H7 (cell line): ENCODE measurements around the gene ANKRD10. TPM values are rescaled to one million over a fixed set of nuclear protein-coding genes. Genes with fewer than 3 reads are reported as not detected.
A peak's percentile ranks its signal among the peaks of the same experiment; 100 is the strongest.

Source experiments
- DNase-seq: peaks from one replicate; pipeline ENCODE4 v3.0.0; 2012
- H3K27me3 ChIP-seq: 2 replicates; pipeline ENCODE4 v1.6.0; 2011; ENCODE audit warnings: mild to moderate bottlenecking, low read length; ENCODE audit not compliant: control insufficient read depth, insufficient read depth
- H3K36me3 ChIP-seq: replicated peaks from 2 replicates; pipeline ENCODE4 v1.5.1; 2011; ENCODE audit warnings: low read length; ENCODE audit not compliant: control insufficient read depth, insufficient read depth
- H3K4me3 ChIP-seq: 2 replicates; pipeline ENCODE4 v1.5.1; 2011; ENCODE audit warnings: low read depth, mild to moderate bottlenecking, control low read depth, low read length, moderate library complexity; ENCODE audit not compliant: insufficient read depth
- total RNA-seq: library from RNA; depleted of rRNA; stranded (reverse); fragments of >200 nt; shearing (Covaris generic); gene quantifications from 2 replicates; pipeline ENCODE4 v1.2.3, GENCODE V29; 2014

The ANKRD10 gene
- total RNA-seq, 1 experiment from 2014 or later: 108 TPM

DNA sequence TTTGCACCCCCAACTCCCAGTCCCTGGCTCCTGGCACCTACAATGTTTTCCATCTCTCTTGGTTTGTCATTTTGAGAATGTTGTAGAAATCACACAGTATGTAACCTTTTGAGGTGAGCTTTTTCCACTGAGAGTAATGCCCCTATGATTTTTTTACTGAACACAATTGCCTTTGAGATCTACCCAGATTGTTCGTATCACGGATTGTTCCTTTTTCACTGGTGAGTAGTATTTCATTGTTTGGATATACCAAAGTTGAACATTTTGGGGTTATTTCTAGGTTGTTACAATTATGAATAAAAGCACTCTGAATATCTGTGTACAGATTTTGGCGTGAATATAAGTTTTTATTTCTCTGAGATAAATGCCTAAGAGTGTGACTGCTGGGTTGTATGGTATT is 17.7 kb upstream of the ANKRD10 start:
- no peaks in the 10 kb centered on the region for H3K36me3 ChIP-seq
- no peak overlapping the region for H3K4me3 ChIP-seq
- H3K27me3 ChIP-seq: no peaks in the 10 kb centered on the region
- DNase-seq: no peak

DNA sequence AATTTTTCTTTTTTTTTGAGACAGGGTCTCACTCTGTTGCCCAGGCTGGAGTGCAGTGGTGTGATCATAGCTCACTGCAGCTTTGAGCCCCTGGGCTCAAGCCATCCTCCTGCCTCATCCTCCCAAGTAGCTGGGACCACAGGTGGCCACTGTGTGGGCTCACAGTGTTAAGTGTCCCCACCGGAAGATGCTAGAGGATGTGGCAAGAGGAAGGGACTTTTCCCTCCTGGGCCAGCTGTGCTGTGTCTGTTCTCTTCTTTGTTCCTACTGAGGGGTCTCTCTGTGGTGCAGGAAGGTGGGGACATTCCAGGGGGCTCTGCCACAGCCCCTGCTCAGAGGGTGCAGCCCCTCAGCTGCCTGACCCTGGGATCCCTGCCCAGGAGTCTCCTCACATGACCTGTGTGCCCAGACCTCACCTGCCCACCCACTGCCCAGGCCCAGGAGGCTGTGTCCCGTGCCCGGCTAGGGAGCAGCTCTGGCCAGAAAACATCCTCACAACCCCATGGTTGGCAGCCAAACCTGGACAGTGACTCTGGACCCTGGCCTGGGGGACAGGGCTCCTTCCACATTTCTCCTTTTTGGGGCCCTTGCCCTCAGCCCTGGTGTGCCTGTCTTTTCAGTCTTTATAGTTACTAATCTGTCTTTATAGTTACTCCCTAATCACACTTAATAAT is 14.4 kb upstream of the ANKRD10 start:
- H3K27me3 ChIP-seq: no peaks in the 10 kb centered on the region
- H3K4me3 ChIP-seq: no peak overlapping the region
- DNase-seq: no peak
- H3K36me3 ChIP-seq: no peaks in the 10 kb centered on the region

DNA sequence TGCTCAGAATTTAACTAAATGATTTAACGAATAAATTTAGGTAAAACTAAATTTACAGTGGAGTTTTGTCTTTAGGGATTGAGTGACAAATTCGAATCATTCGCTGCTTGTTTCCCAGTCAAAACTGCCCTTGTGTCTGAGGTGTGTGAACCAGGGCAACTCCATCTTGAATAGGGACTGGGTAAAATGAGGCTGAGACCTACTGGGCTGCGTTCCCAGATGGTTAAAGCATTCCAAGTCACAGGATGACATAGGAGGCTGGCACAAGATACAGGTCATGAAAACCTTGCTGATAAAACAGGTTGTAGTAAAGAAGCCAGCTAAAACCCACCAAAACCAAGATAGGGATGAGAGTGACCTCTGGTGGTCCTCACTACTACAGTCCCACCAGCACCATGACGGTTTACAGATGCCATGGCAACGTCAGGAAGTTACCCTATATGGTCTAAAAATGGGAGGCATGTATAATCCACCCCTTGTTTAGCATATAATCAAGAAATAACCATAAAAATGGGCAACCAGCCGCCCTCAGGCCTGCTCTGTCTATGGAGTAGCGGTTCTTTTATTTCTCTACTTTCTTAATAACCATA is 10.2 kb upstream of the ANKRD10 start:
- Histone ChIP-seq H3K4me3 (no peak overlapping the region), H3K36me3 (no peaks in the 10 kb centered on the region), H3K27me3 (no peaks in the 10 kb centered on the region)
- no peak for DNase-seq

DNA sequence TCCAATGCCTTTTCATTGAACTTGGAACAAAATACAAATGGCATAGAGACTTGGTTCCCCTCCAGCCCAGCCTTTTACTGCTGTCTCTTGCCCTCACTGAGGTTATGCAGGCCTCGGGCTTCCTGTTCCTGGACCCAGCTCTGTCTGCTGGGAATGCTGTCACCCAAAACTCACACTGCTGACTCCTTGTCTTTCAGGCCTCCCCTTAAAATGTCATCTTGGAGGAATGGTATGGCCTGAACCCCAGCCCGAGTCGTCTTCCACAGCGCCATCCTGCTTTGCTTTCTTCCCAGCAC is 9.7 kb upstream of the ANKRD10 start:
- H3K4me3 ChIP-seq: no peak overlapping the region
- peak; percentile 11 for DNase-seq

DNA sequence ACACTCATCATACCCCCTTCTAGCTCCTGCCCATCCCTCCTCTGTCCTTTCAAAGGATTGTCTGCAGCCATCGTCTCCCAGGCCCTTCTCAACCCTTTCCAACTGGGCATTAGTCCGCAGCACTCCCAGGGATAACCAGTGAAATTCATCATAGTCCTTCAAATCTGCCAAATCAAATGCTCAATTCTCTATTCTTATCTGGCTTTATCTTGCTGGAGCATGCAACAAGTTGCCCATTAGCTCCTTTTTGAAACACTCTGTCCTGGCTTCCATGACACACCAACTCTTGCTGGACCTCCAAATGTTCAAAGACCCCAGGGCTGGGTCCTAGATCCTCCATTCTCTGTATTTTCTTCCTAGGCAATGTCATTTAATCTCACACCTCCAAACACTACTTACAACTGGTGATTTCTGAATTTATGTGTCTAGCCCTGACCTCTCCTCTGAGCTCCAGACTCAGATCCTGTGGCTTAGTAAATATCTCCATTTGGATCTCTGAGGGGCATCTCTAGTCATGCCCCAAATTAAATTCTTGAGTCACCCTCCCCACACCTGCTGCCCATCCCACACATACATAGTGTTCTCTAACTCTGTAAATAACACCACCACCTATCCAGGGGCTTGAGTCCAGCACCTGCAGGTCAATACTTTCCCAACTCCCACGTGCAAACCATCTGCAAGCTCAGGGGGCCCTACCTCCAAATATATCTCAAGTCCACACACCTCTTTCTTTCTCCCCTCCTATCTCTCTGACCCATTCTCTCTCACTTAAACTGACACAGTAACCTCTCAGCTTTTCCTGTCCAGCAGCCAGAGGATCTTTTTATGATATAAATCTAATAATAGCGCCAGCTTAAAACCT is 9.1 kb upstream of the ANKRD10 start:
- H3K4me3 ChIP-seq: no peak overlapping the region
- peak; percentile 2 for DNase-seq
- H3K27me3 ChIP-seq: no peaks in the 10 kb centered on the region
- H3K36me3 ChIP-seq: no peaks in the 10 kb centered on the region

More for the DNA sequence above, 9.7 kb upstream of the ANKRD10 start:
- no peaks in the 10 kb centered on the region for H3K27me3 ChIP-seq
- H3K36me3 ChIP-seq: no peaks in the 10 kb centered on the region

DNA sequence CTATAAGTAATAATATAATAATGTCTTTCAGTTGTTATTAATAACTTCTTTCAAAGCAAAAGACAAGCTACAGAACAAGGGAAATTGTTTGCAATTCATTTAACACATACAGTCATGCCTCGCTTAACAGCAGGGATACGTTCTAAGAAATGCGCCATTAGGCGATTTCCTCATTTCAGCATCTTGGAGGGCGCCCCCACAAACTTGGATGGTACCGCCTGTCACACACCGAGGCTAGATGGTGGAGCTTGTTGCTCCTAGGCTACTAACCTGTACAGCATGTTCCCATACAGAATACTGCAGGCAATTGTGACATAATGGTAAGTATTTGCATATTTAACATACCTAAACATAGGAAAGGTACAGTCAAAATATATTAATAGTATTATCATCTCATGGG is 8.2 kb upstream of the ANKRD10 start:
- peak; percentile 25 for DNase-seq
- H3K36me3 ChIP-seq: no peaks in the 10 kb centered on the region
- H3K4me3 ChIP-seq: no peak overlapping the region
- H3K27me3 ChIP-seq: no peaks in the 10 kb centered on the region

DNA sequence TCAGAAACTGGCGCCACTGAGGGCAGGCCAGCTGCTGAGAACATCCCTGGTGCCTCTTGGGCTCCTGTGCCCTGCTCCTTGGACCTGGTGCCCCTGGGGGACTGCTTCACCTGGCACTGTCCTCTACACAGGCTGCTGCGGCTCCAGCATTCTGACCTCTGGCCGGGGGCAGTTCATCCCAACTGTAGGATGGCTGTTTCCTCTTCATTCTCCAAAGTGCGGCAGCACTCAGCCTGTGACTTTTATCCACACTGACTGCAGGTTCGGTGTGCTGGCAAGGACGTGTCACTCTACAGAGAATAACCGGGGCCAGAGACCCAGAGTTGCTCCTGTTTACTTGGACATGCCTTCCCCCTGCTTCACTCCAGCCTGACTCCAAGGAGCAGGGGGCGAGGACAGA is 7.6 kb upstream of the ANKRD10 start:
- Histone ChIP-seq H3K4me3 (no peak overlapping the region), H3K36me3 (no peaks in the 10 kb centered on the region), H3K27me3 (no peaks in the 10 kb centered on the region)
- peak; percentile 13 for DNase-seq

DNA sequence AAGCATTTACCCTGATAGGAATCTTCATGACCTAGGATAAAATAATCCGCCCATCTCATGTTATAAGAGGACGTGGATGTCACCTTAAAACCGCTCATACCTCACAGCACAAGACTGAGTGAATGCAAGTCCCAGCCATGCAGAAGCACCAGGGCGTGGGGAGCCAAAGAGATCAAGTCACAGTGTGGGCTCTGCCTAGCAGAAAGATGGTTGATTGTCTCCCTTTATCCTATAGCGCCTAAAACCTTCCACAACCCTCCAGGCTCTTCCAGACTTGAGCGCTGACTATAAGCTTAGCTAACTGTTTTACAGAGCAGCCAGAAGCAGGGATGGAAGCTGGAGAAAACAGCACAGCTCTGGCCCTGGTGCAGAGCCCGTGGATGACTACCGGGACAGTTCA is 6.8 kb upstream of the ANKRD10 start:
- Histone ChIP-seq H3K36me3 (no peaks in the 10 kb centered on the region), H3K27me3 (no peaks in the 10 kb centered on the region), H3K4me3 (no peak overlapping the region)
- peak; percentile 34 for DNase-seq

DNA sequence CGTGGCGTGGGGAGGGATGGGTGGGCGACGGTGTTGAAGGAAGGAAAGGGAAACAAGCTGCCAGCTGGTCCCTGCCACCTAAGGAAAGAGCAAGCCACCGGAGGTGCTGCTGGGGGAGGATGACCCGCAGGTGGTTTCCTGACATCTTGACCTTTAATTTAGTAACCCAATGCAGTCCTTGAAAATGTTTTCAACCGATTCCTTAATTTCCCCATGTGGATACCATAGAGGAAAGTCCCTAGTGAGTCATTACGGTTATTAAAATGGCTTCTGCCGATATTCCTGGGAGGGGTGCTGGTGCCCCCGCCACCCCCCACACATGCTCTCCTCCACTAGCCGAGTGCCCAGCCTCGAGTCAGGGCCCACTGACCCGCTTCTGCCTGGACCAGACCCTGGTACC is 6.3 kb upstream of the ANKRD10 start:
- no peak overlapping the region for H3K4me3 ChIP-seq
- no peaks in the 10 kb centered on the region for H3K36me3 ChIP-seq
- peak; percentile 54 for DNase-seq
- H3K27me3 ChIP-seq: no peaks in the 10 kb centered on the region

DNA sequence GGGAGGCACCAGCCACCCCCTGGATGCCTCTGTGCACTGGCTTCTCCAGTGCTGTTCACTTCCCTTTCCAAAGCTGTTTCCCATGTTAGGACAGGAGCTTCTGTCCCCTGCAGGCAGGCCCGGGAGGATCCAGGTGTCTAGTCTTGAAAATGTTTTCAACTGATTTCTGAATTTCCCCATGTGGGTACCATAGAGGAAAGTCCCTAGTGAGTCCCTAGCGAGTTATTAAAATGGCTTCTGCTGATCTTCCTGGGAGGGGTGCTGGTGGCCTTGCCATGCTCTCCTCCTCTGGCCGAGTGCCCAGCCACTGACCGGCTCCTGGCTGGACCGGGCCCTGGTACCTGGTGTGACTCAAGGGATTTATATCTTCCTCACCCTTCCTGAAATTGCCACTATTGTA is 5.2 kb upstream of the ANKRD10 start:
- Histone ChIP-seq H3K36me3 (no peaks in the 10 kb centered on the region), H3K27me3 (no peaks in the 10 kb centered on the region), H3K4me3 (no peak overlapping the region)
- peak; percentile 16 for DNase-seq

DNA sequence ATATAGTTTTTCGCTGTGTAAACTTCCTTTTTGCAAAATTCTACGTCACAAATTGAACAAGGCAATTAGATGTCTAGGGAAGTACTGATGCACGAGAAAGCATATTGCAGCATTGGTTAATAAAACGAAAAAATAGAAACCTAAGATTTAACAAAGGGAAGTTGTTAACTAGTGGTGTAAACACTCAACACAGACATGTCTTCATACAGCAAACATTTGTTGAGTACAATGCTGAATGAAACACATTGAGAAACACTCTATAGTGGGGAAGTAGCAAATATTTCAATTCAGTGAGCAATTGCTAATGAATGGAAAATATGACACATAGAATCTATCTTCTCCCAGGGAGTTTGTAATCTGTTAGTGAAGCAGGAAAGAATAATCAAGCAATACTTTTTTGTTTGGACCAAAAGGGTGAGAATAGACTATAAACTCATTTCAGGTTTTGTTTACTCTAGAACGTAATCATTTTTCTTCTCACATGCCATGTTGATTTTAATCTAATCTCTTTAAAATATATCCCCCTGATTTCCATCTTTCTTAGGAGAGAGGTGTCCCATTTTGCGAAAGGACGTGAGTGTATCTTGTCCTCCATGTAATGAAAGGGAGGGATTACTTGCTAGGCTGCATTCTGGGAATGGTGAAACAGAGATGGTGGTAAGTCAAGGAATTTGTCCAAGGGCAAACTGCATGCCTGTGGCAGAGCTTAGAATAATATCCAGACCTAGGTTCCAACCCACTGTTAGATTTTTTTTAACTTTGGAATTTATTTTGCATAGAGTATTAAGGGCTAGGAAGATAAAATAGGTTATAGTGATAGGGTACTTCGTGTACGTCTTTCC is 1.7 kb upstream of the ANKRD10 start:
- peak; percentile 12 for DNase-seq
- peak overlapping the region; percentile 81 for H3K4me3 ChIP-seq
- no peaks in the 10 kb centered on the region for H3K36me3 ChIP-seq
- no peaks in the 10 kb centered on the region for H3K27me3 ChIP-seq

DNA sequence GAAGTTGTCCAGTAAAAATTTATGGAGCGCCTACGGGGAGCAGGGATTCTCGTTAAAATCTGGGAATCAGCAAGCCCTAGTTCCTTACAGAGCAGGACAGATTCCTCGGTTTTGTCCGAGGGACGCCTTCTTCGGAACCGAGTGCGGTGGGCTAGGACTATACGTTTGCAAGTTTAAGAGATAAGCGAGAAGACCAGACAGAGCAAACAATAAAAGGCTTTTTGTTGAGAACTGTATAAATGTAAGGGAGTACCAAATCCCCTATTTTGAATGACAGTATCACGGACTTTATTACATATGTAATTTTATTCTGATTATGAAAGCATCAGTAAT is 971 bp upstream of the ANKRD10 start:
- peak overlapping the region; percentile 81 for H3K4me3 ChIP-seq
- DNase-seq: no peak
- no peaks in the 10 kb centered on the region for H3K36me3 ChIP-seq
- no peaks in the 10 kb centered on the region for H3K27me3 ChIP-seq

DNA sequence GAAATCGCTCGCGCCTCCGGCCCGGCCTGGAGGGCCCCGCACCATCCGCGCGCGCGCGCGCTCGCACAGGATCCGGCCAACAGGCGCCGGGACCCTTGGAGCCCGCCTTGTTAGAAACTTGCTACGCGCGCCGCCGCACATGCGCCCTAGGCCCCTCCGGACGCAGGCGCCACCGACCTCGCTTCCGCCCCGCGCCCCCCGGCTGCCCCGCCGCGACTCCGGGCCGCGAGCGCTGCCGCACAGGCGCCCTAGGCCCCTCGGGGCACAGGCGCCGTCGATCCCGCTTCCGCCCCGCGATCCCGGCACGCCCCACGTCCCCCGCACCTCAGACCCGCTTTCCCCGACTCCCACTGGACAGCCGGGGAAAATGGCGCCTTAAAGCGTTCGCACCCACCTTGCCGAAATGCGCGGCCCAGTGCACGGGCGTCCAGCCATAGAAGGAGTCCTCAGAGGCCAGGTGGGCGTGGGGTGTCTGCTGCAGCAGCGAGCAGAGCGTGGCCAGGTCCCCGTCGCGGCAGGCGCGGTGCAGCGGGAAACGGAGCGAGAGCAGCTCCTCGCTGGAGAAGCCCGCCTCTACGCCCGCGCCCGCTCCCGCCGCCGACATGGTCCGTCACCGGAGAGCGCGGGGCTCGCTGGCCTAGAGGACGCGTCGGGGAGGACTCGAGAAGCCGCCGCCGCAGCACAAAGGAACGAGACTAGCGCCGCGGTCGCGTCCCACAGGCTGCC is 375 bp downstream of the ANKRD10 start:
- peak; percentile 84 for DNase-seq
- Histone ChIP-seq H3K4me3 (peak overlapping the region; percentile 100), H3K27me3 (no peaks in the 10 kb centered on the region), H3K36me3 (peaks cover 1% of the 10 kb centered on the region; the same call in 1 of the 2 replicates)

DNA sequence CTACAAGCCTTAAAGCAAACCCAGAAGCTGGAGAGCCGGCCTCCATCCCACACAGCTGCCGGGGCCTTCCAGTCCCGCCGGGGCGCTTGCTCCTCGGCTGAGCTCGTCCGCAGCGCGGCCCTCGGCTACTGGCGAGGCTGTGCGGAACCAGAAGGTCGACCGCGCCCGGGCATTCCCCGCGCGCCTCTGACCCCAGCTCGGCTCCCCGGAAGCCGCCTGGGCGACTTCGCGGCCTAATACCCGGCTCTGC is 863 bp downstream of the ANKRD10 start:
- no peak for DNase-seq
- Histone ChIP-seq H3K27me3 (no peaks in the 10 kb centered on the region), H3K36me3 (peaks cover 1% of the 10 kb centered on the region), H3K4me3 (peak overlapping the region; percentile 100)
